Measurements from ENCODE around the gene TTC22. TPM values are rescaled to one million over a fixed set of nuclear protein-coding genes. Genes with fewer than 3 reads are reported as not detected.

Gene TTC22
- total RNA-seq, 1 experiment from 2014 or later = 0.59 TPM

GRCh38 chr1:54823670-54824069 is 22.5 kb upstream of the TTC22 start:
- Histone ChIP-seq H4K91ac (ENCODE audit: insufficient read length, low read depth, low read length) (no peak overlapping the region), H3K4me2 (ENCODE audit: insufficient read depth, insufficient read length, low read length) (no peak overlapping the region), H3K4ac (ENCODE audit: low read depth, low read length) (no peak overlapping the region), H3K18ac (ENCODE audit: insufficient read length, low read depth, low read length) (no peak overlapping the region), H3K9ac (ENCODE audit: extremely low read depth, insufficient read length, low read length) (no peak overlapping the region), H3K23me2 (ENCODE audit: insufficient read length, low read depth, low read length, poor library complexity, severe bottlenecking) (no peaks in the 10 kb centered on the region), H4K5ac (ENCODE audit: insufficient read length, low read depth, low read length) (no peak overlapping the region), H3K27me3 (ENCODE audit: insufficient read depth, low read length) (no peaks in the 10 kb centered on the region), H2AFZ (ENCODE audit: low read length) (no peak overlapping the region), H3K4me1 (ENCODE audit: insufficient read depth, low read length) (peaks cover 3% of the 10 kb centered on the region; the same call in 1 of the 2 replicates), H2BK5ac (ENCODE audit: insufficient read length, low read length) (no peak overlapping the region), H3K23ac (ENCODE audit: insufficient read length, low read depth, low read length) (no peak overlapping the region), H3K14ac (ENCODE audit: insufficient read depth, low read length) (no peak overlapping the region), H2BK120ac (ENCODE audit: low read depth, low read length, poor library complexity, severe bottlenecking) (no peak overlapping the region), H3K79me1 (ENCODE audit: insufficient read depth, low read depth, low read length, poor library complexity, severe bottlenecking) (no peaks in the 10 kb centered on the region), H4K20me1 (ENCODE audit: control insufficient read depth, insufficient read depth, insufficient read length) (no peaks in the 10 kb centered on the region), H4K8ac (replicated peaks; ENCODE audit: insufficient read length, low read depth, low read length) (no peak overlapping the region), H2BK15ac (ENCODE audit: low read depth, low read length) (no peak overlapping the region), H2BK20ac (ENCODE audit: low read depth, low read length, poor library complexity, severe bottlenecking) (no peak overlapping the region), H3T11ph (ENCODE audit: low read length) (no peak overlapping the region), H3K9me3 (ENCODE audit: control insufficient read depth, low read depth, low read length) (no peaks in the 10 kb centered on the region), H3K79me2 (ENCODE audit: insufficient read depth, low read length) (no peaks in the 10 kb centered on the region), H3K27ac (ENCODE audit: insufficient read length, low read depth, low read length) (no peak overlapping the region), H3K56ac (ENCODE audit: insufficient read length, low read depth, low read length) (no peak overlapping the region), H2BK12ac (ENCODE audit: insufficient read length, low read depth, low read length) (no peak overlapping the region), H2AK5ac (ENCODE audit: insufficient read length, low read length) (no peak overlapping the region)
- Mint-ChIP-seq H3K4me1 (peaks cover 6 to 9% of the 10 kb centered on the region in 2 experiments), H3K36me3 (ENCODE audit: insufficient read depth in 1 of 3, low read depth in 3 of 3) (peaks cover 0 to 15% (median 5%) of the 10 kb centered on the region in 3 experiments; a peak in 3 of 7 replicates), H3K4me3 (no peak overlapping the region), H3K27me3 (ENCODE audit: low read depth) (peaks cover 9% of the 10 kb centered on the region), H3K9me3 (peaks cover 22 to 29% of the 10 kb centered on the region in 2 experiments), H3K27ac (no peak overlapping the region)
- no CpG with 5 or more reads among the region's 3 CpGs for WGBS (ENCODE audit: extremely low coverage, insufficient read length, low lambda C conversion rate)
- DNase-seq = no peak
- TF ChIP-seq, protein P1, sequence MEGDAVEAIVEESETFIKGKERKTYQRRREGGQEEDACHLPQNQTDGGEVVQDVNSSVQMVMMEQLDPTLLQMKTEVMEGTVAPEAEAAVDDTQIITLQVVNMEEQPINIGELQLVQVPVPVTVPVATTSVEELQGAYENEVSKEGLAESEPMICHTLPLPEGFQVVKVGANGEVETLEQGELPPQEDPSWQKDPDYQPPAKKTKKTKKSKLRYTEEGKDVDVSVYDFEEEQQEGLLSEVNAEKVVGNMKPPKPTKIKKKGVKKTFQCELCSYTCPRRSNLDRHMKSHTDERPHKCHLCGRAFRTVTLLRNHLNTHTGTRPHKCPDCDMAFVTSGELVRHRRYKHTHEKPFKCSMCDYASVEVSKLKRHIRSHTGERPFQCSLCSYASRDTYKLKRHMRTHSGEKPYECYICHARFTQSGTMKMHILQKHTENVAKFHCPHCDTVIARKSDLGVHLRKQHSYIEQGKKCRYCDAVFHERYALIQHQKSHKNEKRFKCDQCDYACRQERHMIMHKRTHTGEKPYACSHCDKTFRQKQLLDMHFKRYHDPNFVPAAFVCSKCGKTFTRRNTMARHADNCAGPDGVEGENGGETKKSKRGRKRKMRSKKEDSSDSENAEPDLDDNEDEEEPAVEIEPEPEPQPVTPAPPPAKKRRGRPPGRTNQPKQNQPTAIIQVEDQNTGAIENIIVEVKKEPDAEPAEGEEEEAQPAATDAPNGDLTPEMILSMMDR (conservative IDR thresholded peaks at IDR 0.05) = no peak
